OCI-LY3 (cell line): Measurements from ENCODE around the gene IFNAR1.

Source experiments
- H2AFZ ChIP-seq: fragments of 200-600, 300-600 bp; shearing (Covaris generic); 2 replicates; pipeline ENCODE4 v1.6.0; 2014; ENCODE audit warnings: antibody characterized with exemption, low read depth, low read length
- H3K27ac ChIP-seq: fragments of 200-600, 300-600 bp; sonication (generic); 2 replicates; pipeline ENCODE4 v1.5.1; 2014; ENCODE audit warnings: mild to moderate bottlenecking, low read length, moderate library complexity, mixed read lengths
- H3K27me3 ChIP-seq: fragments of 200-600, 300-600 bp; sonication (generic); 2 replicates; pipeline ENCODE4 v1.6.1; 2014; ENCODE audit warnings: low read depth, low read length, mixed read lengths
- H3K36me3 ChIP-seq: fragments of 200-600, 300-600 bp; sonication (generic); replicated peaks from 2 replicates; pipeline ENCODE3; 2014; ENCODE audit warnings: low read depth, low read length, mixed read lengths
- H3K4me1 ChIP-seq: fragments of 300-600, 200-600 bp; sonication (generic); 2 replicates; pipeline ENCODE4 v1.6.1; 2014; ENCODE audit warnings: low read length, mixed read lengths
- H3K4me2 ChIP-seq: fragments of 200-600, 300-600 bp; sonication (generic); 2 replicates; pipeline ENCODE4 v1.6.1; 2014; ENCODE audit warnings: low read length, mixed read lengths
- H3K4me3 ChIP-seq: fragments of 300-600, 200-600 bp; sonication (generic); 2 replicates; pipeline ENCODE4 v1.5.1; 2014; ENCODE audit warnings: antibody characterized with exemption, mild to moderate bottlenecking, low read length, moderate library complexity
- H3K79me2 ChIP-seq: fragments of 300-600, 200-600 bp; shearing (Covaris generic); 2 replicates; pipeline ENCODE4 v1.6.1; 2014; ENCODE audit warnings: mild to moderate bottlenecking, low read length, mixed read lengths
- H3K9ac ChIP-seq: fragments of 300-600, 200-600 bp; shearing (Covaris generic); 2 replicates; pipeline ENCODE4 v1.6.0; 2014; ENCODE audit warnings: mild to moderate bottlenecking, low read length, moderate library complexity
- H3K9me3 ChIP-seq: fragments of 200-600, 300-600 bp; shearing (Covaris generic); 2 replicates; pipeline ENCODE4 v1.6.1; 2014; ENCODE audit warnings: low read length, mixed read lengths; ENCODE audit not compliant: insufficient read depth
- H4K20me1 ChIP-seq: fragments of 200-600, 300-600 bp; sonication (generic); 2 replicates; pipeline ENCODE4 v1.6.1; 2016; ENCODE audit warnings: low read length, mixed read lengths; ENCODE audit not compliant: insufficient read depth
- CTCF ChIP-seq: fragments of 200-600, 300-600 bp; sonication (generic); IDR thresholded peaks from 2 replicates; pipeline ENCODE4 v1.5.1; 2014; ENCODE audit warnings: antibody characterized with exemption, low read length, low read depth
- EZH2phosphoT487 ChIP-seq: fragments of 200-600 bp; shearing (Covaris generic); IDR thresholded peaks from 2 replicates; pipeline ENCODE4 v1.6.1; 2018; ENCODE audit warnings: antibody characterized with exemption, mixed run types, low read depth

Gene IFNAR1

GRCh38 chr21:33397717-33398116, 72.9 kb downstream of the IFNAR1 start:
- H3K9me3 ChIP-seq: no peaks in the 10 kb centered on the region

GRCh38 chr21:33398361-33398760, 73.6 kb downstream of the IFNAR1 start:
- Histone ChIP-seq H3K36me3 (no peaks in the 10 kb centered on the region), H3K27ac (no peak overlapping the region), H2AFZ (no peak overlapping the region), H4K20me1 (no peaks in the 10 kb centered on the region), H3K4me3 (no peak overlapping the region), H3K79me2 (peaks cover under 1% of the 10 kb centered on the region; the same call in 1 of the 2 replicates), H3K4me1 (peaks cover 18% of the 10 kb centered on the region), H3K9ac (no peak overlapping the region), H3K27me3 (no peaks in the 10 kb centered on the region), H3K9me3 (no peaks in the 10 kb centered on the region), H3K4me2 (no peak overlapping the region)
- no peak for TF ChIP-seq EZH2phosphoT487
- TF ChIP-seq CTCF: no peak

More at GRCh38 chr21:33397717-33398116, 72.9 kb downstream of the IFNAR1 start:
- Histone ChIP-seq H3K27ac (no peak overlapping the region), H3K4me2 (no peak overlapping the region), H4K20me1 (no peaks in the 10 kb centered on the region), H3K79me2 (no peaks in the 10 kb centered on the region), H3K4me1 (peaks cover 18% of the 10 kb centered on the region), H3K4me3 (no peak overlapping the region), H3K9ac (no peak overlapping the region), H2AFZ (no peak overlapping the region), H3K27me3 (no peaks in the 10 kb centered on the region), H3K36me3 (no peaks in the 10 kb centered on the region)
- no peak for TF ChIP-seq EZH2phosphoT487
- no peak for TF ChIP-seq CTCF

GRCh38 chr21:33401630-33401992, 76.8 kb downstream of the IFNAR1 start:
- Histone ChIP-seq H3K4me2 (no peak overlapping the region), H3K27ac (no peak overlapping the region), H3K36me3 (peaks cover 8% of the 10 kb centered on the region), H2AFZ (no peak overlapping the region), H4K20me1 (peaks cover 21% of the 10 kb centered on the region), H3K9ac (no peak overlapping the region), H3K79me2 (peaks cover 33% of the 10 kb centered on the region), H3K4me3 (no peak overlapping the region), H3K4me1 (peaks cover 24% of the 10 kb centered on the region), H3K9me3 (no peaks in the 10 kb centered on the region), H3K27me3 (no peaks in the 10 kb centered on the region)
- no peak for TF ChIP-seq EZH2phosphoT487
- no peak for TF ChIP-seq CTCF

DNA sequence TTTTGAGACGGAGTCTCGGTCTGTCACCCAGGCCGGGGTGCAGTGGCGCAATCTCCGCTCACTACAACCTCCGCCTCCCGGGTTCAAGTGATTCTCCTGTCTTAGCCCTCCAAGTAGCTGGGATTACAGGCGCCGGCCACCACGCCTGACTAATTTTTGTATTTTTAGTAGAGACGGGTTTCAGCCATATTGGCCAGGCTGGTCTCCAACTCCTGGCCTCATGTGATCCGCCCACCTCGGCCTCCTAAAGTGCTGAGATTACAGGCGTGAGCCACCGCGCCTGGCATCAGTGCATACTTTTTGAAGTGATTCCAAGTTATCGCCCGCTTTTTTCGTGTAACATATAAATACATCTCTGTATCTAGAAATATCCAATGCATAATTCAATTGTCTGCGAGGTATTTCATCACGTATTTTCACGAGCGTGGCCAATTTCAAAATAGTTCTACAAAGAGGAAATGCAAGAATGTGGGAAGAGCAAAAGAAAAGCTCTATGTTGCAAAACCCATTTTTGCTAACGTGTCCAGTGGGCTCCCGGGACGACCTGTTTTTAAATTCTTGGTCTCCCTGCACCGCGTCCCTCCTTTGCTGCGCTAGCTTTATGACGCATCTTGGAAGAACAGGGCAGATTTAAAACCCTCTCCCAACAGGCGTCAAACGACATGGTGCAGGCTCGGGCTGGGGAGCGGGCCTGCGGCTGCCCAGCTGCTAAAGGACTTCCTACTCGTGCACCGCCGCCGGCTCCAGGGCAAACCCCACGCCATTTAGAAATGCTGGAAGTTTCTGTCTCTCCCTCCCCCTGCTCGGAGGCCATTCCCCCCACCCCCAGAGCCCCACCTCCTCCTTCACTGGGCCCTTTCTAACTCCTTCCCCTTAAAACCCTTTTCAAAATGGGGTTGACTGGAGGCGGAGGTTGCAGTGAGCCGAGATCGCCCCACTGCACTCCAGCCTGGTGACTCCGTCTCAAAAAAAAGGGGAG, 77.5 kb downstream of the IFNAR1 start:
- Histone ChIP-seq H3K4me2 (peak overlapping the region; percentile 71), H3K9me3 (no peaks in the 10 kb centered on the region), H3K4me1 (peaks cover 24% of the 10 kb centered on the region), H3K9ac (peak overlapping the region; percentile 75), H4K20me1 (peaks cover 28% of the 10 kb centered on the region), H3K36me3 (peaks cover 11% of the 10 kb centered on the region), H3K79me2 (peaks cover 40% of the 10 kb centered on the region), H3K27me3 (no peaks in the 10 kb centered on the region), H3K27ac (peak overlapping the region; percentile 48), H3K4me3 (peak overlapping the region; percentile 88), H2AFZ (peak overlapping the region; percentile 49; the same call in 1 of the 2 replicates)
- no peak for TF ChIP-seq CTCF
- no peak for TF ChIP-seq EZH2phosphoT487
